ENCODE results near the gene NHERF1.

NHERF1 gene

GRCh38 chr17:74764751-74765286 is 16.4 kb downstream of the NHERF1 start:
- Histone ChIP-seq H3K4me2 (ENCODE audit: insufficient read depth, low read length) (no peak overlapping the region), H3K27me3 (ENCODE audit: insufficient read depth, low read length, poor library complexity) (no peaks in the 10 kb centered on the region), H3K9me3 (ENCODE audit: insufficient read depth, low read length, severe bottlenecking) (no peaks in the 10 kb centered on the region), H3K4me3 (ENCODE audit: low read depth in 1 of 2, low read length in 2 of 2) (no peak overlapping the region), H3K4me1 (ENCODE audit: insufficient read depth, low read length) (peaks cover 11% of the 10 kb centered on the region), H3K27ac (ENCODE audit: low read length) (no peak overlapping the region), H3K36me3 (ENCODE audit: insufficient read depth, low read length) (peaks cover 87% of the 10 kb centered on the region), H4K20me1 (ENCODE audit: insufficient read depth, low read length) (peaks cover 80% of the 10 kb centered on the region), H2AFZ (ENCODE audit: low read depth, low read length) (no peak overlapping the region), H3K79me2 (ENCODE audit: insufficient read depth, low read length) (peaks cover 62% of the 10 kb centered on the region), H3K9ac (ENCODE audit: low read depth, low read length) (no peak overlapping the region)
- TF ChIP-seq, protein P1, sequence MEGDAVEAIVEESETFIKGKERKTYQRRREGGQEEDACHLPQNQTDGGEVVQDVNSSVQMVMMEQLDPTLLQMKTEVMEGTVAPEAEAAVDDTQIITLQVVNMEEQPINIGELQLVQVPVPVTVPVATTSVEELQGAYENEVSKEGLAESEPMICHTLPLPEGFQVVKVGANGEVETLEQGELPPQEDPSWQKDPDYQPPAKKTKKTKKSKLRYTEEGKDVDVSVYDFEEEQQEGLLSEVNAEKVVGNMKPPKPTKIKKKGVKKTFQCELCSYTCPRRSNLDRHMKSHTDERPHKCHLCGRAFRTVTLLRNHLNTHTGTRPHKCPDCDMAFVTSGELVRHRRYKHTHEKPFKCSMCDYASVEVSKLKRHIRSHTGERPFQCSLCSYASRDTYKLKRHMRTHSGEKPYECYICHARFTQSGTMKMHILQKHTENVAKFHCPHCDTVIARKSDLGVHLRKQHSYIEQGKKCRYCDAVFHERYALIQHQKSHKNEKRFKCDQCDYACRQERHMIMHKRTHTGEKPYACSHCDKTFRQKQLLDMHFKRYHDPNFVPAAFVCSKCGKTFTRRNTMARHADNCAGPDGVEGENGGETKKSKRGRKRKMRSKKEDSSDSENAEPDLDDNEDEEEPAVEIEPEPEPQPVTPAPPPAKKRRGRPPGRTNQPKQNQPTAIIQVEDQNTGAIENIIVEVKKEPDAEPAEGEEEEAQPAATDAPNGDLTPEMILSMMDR (IDR thresholded peaks at IDR 0.05; ENCODE audit: borderline replicate concordance, extremely low read depth, low read length, poor library complexity, severe bottlenecking) = no peak
- no peak for TF ChIP-seq EZH2 (IDR thresholded peaks at IDR 0.05; ENCODE audit: borderline replicate concordance, low read depth, low read length, severe bottlenecking)
- no peak for ATAC-seq (ENCODE audit: insufficient read depth, low read depth)
- no peak for DNase-seq

GRCh38 chr17:74766413-74766812 is 18.0 kb downstream of the NHERF1 start:
- no peak overlapping the region for H2AFZ ChIP-seq (ENCODE audit: low read depth, low read length)
- no peaks in the 10 kb centered on the region for H3K4me1 ChIP-seq (ENCODE audit: insufficient read depth, low read length)
- H3K27ac ChIP-seq (ENCODE audit: low read length) = no peak overlapping the region; the same call in 1 of the 2 replicates
- no peaks in the 10 kb centered on the region for H3K9me3 ChIP-seq (ENCODE audit: insufficient read depth, low read length, severe bottlenecking)
- no peak for DNase-seq
- no peak overlapping the region for H3K9ac ChIP-seq (ENCODE audit: low read depth, low read length)
- no peak overlapping the region for H3K4me3 ChIP-seq (ENCODE audit: low read depth in 1 of 2, low read length in 2 of 2)
- H4K20me1 ChIP-seq (ENCODE audit: insufficient read depth, low read length) = peaks cover 80% of the 10 kb centered on the region
- TF ChIP-seq, protein P1 (IDR thresholded peaks at IDR 0.05; ENCODE audit: borderline replicate concordance, extremely low read depth, low read length, poor library complexity, severe bottlenecking) = no peak
- no peak for TF ChIP-seq EZH2 (IDR thresholded peaks at IDR 0.05; ENCODE audit: borderline replicate concordance, low read depth, low read length, severe bottlenecking)
- no peaks in the 10 kb centered on the region for H3K27me3 ChIP-seq (ENCODE audit: insufficient read depth, low read length, poor library complexity)
- no peak overlapping the region for H3K4me2 ChIP-seq (ENCODE audit: insufficient read depth, low read length)
- peaks cover 46% of the 10 kb centered on the region for H3K79me2 ChIP-seq (ENCODE audit: insufficient read depth, low read length)
- H3K36me3 ChIP-seq (ENCODE audit: insufficient read depth, low read length) = peaks cover 88% of the 10 kb centered on the region
- ATAC-seq (ENCODE audit: insufficient read depth, low read depth) = no peak

DNA sequence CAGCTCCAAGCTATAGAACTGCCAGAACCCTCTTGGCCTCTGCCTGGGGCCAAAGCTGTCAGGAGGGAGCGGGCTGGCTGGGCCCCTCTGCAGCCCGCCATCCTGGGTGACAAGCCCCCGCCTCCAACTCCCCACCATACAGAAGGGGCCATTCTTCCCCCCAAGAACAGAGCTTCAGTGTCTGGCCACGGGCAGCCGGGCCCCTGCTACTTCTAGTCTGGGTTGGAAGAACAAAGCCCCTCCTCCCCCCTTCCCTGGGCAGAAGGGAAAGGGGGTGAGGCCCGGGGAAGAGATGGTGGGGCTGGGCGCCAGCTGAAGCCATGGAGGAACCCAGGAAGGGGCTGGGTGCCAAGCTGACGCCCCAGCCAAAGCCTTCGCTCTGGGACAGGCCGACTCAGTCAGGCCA is 18.7 kb downstream of the NHERF1 start:
- H3K9me3 ChIP-seq (ENCODE audit: insufficient read depth, low read length, severe bottlenecking) = no peaks in the 10 kb centered on the region
- DNase-seq (no peak), ATAC-seq (ENCODE audit: insufficient read depth, low read depth) (no peak)
- no peak overlapping the region for H3K9ac ChIP-seq (ENCODE audit: low read depth, low read length)
- H3K4me1 ChIP-seq (ENCODE audit: insufficient read depth, low read length) = no peaks in the 10 kb centered on the region
- H3K36me3 ChIP-seq (ENCODE audit: insufficient read depth, low read length) = peaks cover 88% of the 10 kb centered on the region
- no peak overlapping the region for H2AFZ ChIP-seq (ENCODE audit: low read depth, low read length)
- H3K4me2 ChIP-seq (ENCODE audit: insufficient read depth, low read length) = no peak overlapping the region
- peak overlapping the region; percentile 10; the same call in 1 of the 2 replicates for H3K27ac ChIP-seq (ENCODE audit: low read length)
- no peak overlapping the region for H3K4me3 ChIP-seq (ENCODE audit: low read depth in 1 of 2, low read length in 2 of 2)
- no peaks in the 10 kb centered on the region for H3K27me3 ChIP-seq (ENCODE audit: insufficient read depth, low read length, poor library complexity)
- H3K79me2 ChIP-seq (ENCODE audit: insufficient read depth, low read length) = peaks cover 44% of the 10 kb centered on the region
- TF ChIP-seq, protein P1 (IDR thresholded peaks at IDR 0.05; ENCODE audit: borderline replicate concordance, extremely low read depth, low read length, poor library complexity, severe bottlenecking) = no peak
- no peak for TF ChIP-seq EZH2 (IDR thresholded peaks at IDR 0.05; ENCODE audit: borderline replicate concordance, low read depth, low read length, severe bottlenecking)
- H4K20me1 ChIP-seq (ENCODE audit: insufficient read depth, low read length) = peaks cover 79% of the 10 kb centered on the region
